Skeletal muscle tissue (tissue), 4 donors: ENCODE results near the gene MORC3. TPM values are rescaled to one million over a fixed set of nuclear protein-coding genes. Genes with fewer than 3 reads are reported as not detected.

Experiments used
- H3K27ac ChIP-seq: one replicate; pipeline ENCODE4 v1.7.0; 2013; ENCODE audit warnings: mild to moderate bottlenecking, low read depth, low read length, inconsistent platforms
- H3K27me3 ChIP-seq, 3 donors: one replicate each; pipeline ENCODE4 v1.7.0; 2013; ENCODE audit warnings: low read length in 3 of 3; ENCODE audit not compliant: control insufficient read depth in 3 of 3, insufficient read depth in 3 of 3
- H3K36me3 ChIP-seq, 3 donors: one replicate each; pipeline ENCODE4 v1.7.0; 2013; ENCODE audit warnings: low read length in 3 of 3; ENCODE audit not compliant: control insufficient read depth in 3 of 3, insufficient read depth in 3 of 3
- H3K4me1 ChIP-seq, 3 donors: one replicate each; pipeline ENCODE4 v1.7.0; 2013; ENCODE audit warnings: low read length in 3 of 3, mild to moderate bottlenecking in 3 of 3; ENCODE audit not compliant: control insufficient read depth in 3 of 3, insufficient read depth in 3 of 3
- H3K4me3 ChIP-seq, 3 donors: one replicate each; pipeline ENCODE4 v1.7.0; 2013; ENCODE audit warnings: low read length in 3 of 3
- H3K9ac ChIP-seq, 3 donors: one replicate each; pipeline ENCODE4 v1.7.0; 2013; ENCODE audit warnings: low read length in 3 of 3, mild to moderate bottlenecking in 3 of 3, moderate library complexity in 2 of 3, low read depth in 1 of 3
- H3K9me3 ChIP-seq, 3 donors: one replicate each; pipeline ENCODE4 v1.7.0; 2013; ENCODE audit warnings: low read length in 3 of 3; ENCODE audit not compliant: control insufficient read depth in 3 of 3
- total RNA-seq: library from RNA; depleted of rRNA; stranded (reverse); fragments of >200 nt; gene quantifications from one replicate; pipeline ENCODE4 v1.2.3, GENCODE V29; 2014
- donor health status: Osteomylitis.

Gene MORC3
- total RNA-seq, 1 donor from 2014 or later, result 104 TPM

DNA sequence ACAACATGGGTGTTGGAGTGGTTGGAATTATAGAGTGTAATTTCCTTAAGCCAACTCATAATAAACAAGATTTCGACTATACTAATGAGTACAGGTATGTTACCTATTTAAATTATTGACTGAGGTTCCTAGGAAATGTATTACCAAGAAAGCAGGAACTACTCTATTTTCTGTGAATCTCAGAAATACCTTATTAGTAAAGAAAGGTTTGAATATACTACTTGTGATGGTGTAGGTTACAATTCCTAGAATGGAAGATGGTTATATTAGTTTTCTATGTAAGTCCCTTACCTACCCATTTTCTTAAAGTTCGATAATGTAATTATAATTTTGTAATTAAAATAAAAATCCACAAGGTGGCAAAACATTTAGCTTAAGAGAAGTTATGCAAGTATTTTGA, 29.3 kb downstream of the MORC3 start:
- no peak overlapping the region for H3K4me3 ChIP-seq
- no peak overlapping the region for H3K9ac ChIP-seq
- peaks cover 22 to 45% (median 43%) of the 10 kb centered on the region in 3 donors for H3K36me3 ChIP-seq
- no peak overlapping the region for H3K27ac ChIP-seq
- H3K27me3 ChIP-seq, result no peaks in the 10 kb centered on the region
- no peaks in the 10 kb centered on the region for H3K9me3 ChIP-seq
- H3K4me1 ChIP-seq, result no peaks in the 10 kb centered on the region

DNA sequence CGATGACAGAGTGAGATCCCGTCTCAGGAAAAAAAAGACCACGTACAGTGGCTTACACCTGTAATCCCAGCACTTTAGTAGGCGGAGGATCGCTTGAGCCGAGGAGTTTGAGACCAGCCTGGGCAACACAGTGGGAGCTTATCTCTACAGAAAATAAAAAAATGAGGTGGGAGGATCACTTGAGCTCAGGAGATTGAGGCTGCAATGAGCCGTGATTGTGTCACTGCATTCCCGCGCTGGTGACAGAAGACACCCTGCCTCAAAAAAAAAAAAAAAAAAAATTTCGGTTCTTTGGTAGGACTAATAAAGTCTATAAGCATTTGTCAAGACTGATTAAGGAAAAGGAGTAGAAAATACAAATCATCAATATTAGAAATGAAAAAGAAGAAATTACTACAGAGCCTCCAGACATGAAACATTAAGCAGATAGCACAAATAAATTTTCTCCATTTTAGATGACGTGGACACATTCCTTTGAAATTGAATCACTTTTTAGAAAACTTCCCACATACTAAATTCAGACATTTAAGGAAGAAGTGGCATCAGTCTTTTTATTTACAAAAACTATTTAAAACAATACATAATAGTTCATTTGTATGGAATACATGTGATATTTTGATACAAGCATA, 30.4 kb downstream of the MORC3 start:
- H3K27ac ChIP-seq, result no peak overlapping the region
- no peaks in the 10 kb centered on the region for H3K27me3 ChIP-seq
- no peak overlapping the region for H3K9ac ChIP-seq
- H3K4me1 ChIP-seq, result no peaks in the 10 kb centered on the region
- no peak overlapping the region for H3K4me3 ChIP-seq
- H3K36me3 ChIP-seq, result peaks cover 28 to 45% (median 40%) of the 10 kb centered on the region in 3 donors
- H3K9me3 ChIP-seq, result no peaks in the 10 kb centered on the region

DNA sequence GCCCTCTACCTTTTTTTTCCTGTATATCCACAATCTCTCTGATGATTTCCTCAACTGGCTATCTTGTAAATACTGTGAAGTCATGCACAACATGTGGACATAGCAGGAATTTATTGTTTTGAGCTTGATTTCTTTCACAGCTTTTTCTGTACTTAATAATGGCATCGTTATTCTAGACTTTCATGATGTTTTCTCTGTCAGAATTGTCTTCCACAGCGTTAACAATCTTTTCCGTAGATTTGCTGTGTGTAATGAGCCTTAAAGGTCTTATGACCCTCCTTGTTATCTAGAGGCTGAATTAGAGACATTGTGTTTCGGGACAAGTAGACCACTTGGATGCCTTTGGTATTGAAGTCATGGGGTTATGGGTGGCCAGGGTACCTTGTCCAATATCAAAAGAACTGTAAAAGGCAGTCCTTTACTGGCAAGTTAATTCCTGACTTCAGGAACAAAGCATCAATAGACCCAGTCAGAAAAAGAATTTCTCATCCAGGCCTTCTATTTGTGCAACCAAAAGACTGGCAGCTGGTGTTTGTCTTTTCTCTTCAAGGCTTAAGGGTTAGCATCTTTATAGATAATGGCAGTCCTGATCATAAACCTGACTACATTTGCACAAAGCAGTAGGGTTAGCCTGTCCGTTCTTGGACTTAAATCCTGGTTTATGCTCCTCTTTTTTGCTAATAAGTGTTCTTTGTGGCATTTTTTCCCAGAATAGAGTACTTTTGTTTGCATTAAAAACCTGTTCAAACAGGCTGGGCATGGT, 35.1 kb downstream of the MORC3 start:
- H3K27ac ChIP-seq, result no peak overlapping the region
- no peaks in the 10 kb centered on the region for H3K4me1 ChIP-seq
- no peaks in the 10 kb centered on the region for H3K27me3 ChIP-seq
- no peak overlapping the region for H3K4me3 ChIP-seq
- peak overlapping the region in 1 of 3 donors; percentile 14 for H3K9ac ChIP-seq
- H3K9me3 ChIP-seq, result no peaks in the 10 kb centered on the region
- peaks cover 23 to 31% (median 30%) of the 10 kb centered on the region in 3 donors for H3K36me3 ChIP-seq

DNA sequence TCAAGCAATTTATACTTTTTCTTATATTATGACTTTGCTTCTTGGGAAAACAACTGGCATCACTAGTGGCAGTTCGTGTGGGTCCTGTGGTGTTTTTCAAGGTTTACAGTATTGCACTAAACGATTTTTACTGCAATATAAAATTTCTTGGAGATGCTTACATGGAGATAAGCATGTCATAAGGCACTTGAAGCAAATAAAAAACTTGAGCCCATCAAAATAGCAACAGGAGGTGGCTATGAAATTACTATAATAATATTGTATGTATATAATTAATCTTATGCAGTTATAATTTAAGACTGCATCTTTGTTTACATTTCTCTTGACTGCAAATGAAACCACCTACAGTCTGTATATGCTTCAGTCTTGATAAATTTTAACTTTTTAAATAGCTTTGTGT, 35.9 kb downstream of the MORC3 start:
- no peak overlapping the region for H3K4me3 ChIP-seq
- peak overlapping the region in 1 of 3 donors; percentile 14 for H3K9ac ChIP-seq
- no peaks in the 10 kb centered on the region for H3K27me3 ChIP-seq
- no peaks in the 10 kb centered on the region for H3K9me3 ChIP-seq
- no peaks in the 10 kb centered on the region for H3K4me1 ChIP-seq
- no peak overlapping the region for H3K27ac ChIP-seq
- peaks cover 26 to 36% (median 33%) of the 10 kb centered on the region in 3 donors for H3K36me3 ChIP-seq

DNA sequence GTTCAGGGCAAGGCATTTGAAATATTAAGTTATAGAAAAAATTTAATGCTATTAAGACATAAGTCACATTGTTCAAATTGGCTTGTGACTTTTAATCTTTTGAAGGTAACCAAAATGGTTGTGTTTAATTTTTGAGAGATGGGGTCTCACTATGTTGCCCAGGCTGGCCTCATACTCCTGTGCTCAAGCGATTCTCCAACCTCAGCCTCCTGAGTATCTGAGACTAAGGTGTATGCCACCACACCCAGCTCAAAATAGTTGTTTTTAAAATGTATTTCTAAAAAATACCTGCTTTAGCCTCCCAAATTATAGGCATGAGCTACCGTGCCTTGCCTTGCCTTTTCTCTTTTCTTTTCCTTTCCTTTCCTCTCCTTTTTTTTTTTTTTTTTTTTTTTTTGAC, 39.2 kb downstream of the MORC3 start:
- Histone ChIP-seq H3K9ac (no peak overlapping the region), H3K4me1 (no peaks in the 10 kb centered on the region), H3K4me3 (no peak overlapping the region), H3K36me3 (peaks cover 35 to 56% (median 49%) of the 10 kb centered on the region in 3 donors), H3K9me3 (no peaks in the 10 kb centered on the region), H3K27ac (no peak overlapping the region), H3K27me3 (no peaks in the 10 kb centered on the region)

DNA sequence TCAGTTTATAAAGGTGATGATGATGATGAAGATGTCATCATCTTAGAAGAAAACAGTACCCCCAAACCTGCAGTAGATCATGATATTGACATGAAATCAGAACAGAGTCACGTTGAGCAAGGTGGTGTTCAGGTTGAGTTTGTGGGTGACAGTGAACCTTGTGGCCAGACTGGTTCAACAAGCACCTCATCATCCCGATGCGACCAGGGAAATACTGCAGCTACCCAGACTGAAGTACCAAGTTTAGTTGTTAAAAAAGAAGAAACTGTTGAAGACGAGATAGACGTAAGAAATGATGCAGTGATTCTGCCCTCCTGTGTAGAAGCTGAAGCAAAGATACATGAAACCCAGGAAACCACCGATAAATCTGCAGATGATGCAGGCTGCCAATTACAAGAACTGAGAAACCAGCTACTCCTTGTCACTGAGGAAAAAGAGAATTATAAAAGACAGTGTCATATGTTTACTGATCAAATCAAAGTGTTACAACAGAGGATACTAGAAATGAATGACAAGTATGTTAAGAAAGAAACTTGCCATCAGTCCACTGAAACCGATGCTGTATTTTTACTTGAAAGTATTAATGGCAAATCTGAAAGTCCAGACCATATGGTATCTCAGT, 49.2 kb downstream of the MORC3 start:
- Histone ChIP-seq H3K4me1 (no peaks in the 10 kb centered on the region), H3K9ac (no peak overlapping the region), H3K4me3 (no peak overlapping the region), H3K27ac (no peak overlapping the region), H3K27me3 (no peaks in the 10 kb centered on the region), H3K36me3 (peaks cover 31 to 74% (median 65%) of the 10 kb centered on the region in 3 donors), H3K9me3 (no peaks in the 10 kb centered on the region)

DNA sequence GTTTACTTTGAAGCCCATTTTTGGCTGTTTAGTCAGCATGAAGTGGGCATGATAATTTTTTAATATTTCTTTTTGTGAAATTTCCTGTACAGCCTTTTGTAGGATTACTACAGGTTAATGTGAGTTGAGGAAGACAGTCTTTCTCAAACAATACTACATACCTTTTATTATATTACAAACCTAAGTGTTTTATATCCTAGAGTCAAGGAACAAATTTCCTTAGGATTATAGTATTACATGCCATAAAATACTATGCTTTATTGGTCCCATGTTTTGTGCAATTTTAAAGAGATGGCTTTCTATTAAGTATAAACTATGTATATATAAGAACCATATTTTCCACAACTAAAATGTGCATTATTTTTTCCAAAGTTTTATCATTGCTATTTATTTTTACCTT, 56.0 kb downstream of the MORC3 start:
- Histone ChIP-seq H3K4me1 (peaks cover 0 to 10% (median 10%) of the 10 kb centered on the region in 3 donors), H3K9me3 (no peaks in the 10 kb centered on the region), H3K27me3 (no peaks in the 10 kb centered on the region), H3K4me3 (no peak overlapping the region), H3K9ac (no peak overlapping the region), H3K27ac (no peak overlapping the region), H3K36me3 (peaks cover 0 to 40% (median 24%) of the 10 kb centered on the region in 3 donors)

DNA sequence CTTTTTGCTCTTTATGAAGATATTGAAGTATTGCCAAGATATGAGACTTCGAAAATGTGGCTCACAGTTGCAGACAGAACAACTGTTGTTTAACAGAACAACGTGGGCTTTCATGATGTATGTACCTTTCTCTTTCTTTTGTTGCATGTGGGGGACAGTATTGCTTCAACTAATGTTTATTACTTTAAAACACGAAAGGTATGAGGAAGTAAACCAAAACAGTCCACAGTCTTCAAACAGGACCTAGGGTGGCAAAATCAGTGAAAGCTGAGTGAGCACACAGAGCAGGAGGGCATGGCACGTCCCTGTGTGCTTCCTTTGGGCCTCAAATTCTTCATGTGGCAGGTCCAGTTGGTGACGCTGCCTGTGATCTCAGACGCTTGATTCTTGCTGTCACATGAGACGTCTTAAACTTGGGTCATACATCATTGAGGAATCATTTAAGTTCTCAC, 57.4 kb downstream of the MORC3 start:
- peak overlapping the region in 1 of 3 donors; percentile 34 for H3K9ac ChIP-seq
- peak overlapping the region; percentile 73 for H3K27ac ChIP-seq
- H3K9me3 ChIP-seq, result no peaks in the 10 kb centered on the region
- no peak overlapping the region for H3K4me3 ChIP-seq
- H3K36me3 ChIP-seq, result peaks cover 0 to 29% (median 17%) of the 10 kb centered on the region in 3 donors
- no peaks in the 10 kb centered on the region for H3K27me3 ChIP-seq
- H3K4me1 ChIP-seq, result peaks cover 0 to 10% (median 10%) of the 10 kb centered on the region in 3 donors

DNA sequence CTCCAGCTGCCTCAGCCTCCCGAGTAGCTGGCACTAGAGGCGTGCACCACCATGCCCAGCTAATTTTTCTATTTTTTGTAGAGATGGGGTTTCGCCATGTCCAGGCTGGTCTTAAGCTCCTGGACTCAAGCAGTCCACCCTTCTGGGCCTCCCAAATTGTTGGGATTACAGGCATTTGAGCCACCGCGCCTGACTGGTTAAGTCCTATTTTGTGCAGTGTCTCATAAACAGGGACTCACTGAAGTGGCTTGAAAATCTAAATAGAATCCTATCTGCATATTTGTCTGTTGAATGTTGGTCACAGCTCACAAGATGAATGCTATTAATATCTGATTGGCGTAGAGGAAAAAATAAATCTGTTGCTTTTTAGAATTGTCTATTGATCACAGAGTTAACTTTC, 59.3 kb downstream of the MORC3 start:
- Histone ChIP-seq H3K27me3 (no peaks in the 10 kb centered on the region), H3K27ac (peak overlapping the region; percentile 2), H3K4me1 (peaks cover 10 to 16% (median 16%) of the 10 kb centered on the region in 3 donors), H3K9ac (peak overlapping the region in 1 of 3 donors; percentile 4), H3K36me3 (peaks cover 0 to 18% (median 12%) of the 10 kb centered on the region in 3 donors), H3K4me3 (no peak overlapping the region), H3K9me3 (no peaks in the 10 kb centered on the region)
